HG03097 (cell line): Measurements from ENCODE around the gene PSME2.

ENCODE experiments used
- ATAC-seq: cut with Tn5 transposase; IDR thresholded peaks from one replicate; pipeline ENCODE4 v1.9.1; 2021; ENCODE audit not compliant: unreplicated experiment, low FRiP score

PSME2 gene

DNA sequence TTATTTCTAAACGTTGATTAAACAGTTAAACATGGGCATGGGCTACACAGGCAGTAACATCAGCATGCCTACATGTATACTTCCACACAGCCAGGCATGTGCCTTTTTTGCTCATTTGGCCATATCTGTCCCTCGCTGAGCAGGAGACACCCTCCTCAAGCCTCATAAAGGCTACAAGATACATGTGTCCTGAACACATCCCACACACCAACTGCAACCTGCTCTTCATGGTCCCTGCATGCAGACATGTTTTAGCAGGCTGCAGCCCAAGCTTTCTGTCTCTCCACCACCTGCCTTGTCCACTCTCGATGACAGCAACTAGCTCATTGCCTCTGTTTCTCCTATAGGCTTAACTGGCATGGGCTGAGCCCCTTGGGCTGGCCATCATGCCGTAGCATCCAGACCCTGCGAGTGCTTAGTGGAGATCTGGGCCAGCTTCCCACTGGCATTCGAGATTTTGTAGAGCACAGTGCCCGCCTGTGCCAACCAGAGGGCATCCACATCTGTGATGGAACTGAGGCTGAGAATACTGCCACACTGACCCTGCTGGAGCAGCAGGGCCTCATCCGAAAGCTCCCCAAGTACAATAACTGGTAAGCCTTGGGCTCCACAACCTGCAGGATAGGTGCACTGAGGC is 49.7 kb downstream of the PSME2 start:
- no peak for ATAC-seq

DNA sequence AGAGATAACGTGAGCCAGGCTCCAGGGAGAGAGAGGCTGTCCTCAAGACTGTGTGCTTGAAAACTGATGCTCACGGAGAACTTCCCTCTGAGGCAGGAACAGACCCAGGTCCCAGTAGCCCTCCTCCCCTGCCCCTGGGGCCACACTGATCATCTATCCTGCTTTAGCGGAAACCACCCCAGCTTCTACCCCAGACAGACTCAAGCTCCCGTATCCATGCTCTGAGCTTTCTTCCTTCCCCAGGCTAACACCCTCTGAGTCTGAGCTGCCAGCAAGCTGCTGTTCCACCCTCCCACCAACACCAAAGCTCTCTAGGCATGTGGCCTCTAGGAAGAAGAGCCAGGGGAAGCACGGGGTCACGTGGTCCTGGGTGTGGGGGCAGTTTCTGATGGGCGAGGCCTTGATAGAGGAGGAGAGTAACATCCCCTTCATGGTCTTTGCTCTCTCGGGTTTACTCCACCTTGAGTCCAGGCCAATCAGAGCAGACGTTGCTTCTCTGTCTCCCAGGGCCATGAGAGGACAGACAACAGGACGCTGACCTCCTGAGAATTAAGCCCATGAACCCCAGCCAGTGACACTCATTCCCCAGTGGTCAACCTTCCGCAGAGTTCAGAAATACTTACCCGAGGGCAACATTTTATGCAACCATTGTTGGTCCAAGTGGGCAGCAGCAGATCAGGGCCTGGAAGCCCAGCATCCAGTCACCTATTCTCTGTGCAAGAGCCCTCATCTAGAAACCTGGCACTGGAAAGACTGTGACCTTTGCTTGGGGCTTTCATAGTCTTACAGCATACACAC is 50.9 kb downstream of the PSME2 start:
- peak; percentile 53 for ATAC-seq

DNA sequence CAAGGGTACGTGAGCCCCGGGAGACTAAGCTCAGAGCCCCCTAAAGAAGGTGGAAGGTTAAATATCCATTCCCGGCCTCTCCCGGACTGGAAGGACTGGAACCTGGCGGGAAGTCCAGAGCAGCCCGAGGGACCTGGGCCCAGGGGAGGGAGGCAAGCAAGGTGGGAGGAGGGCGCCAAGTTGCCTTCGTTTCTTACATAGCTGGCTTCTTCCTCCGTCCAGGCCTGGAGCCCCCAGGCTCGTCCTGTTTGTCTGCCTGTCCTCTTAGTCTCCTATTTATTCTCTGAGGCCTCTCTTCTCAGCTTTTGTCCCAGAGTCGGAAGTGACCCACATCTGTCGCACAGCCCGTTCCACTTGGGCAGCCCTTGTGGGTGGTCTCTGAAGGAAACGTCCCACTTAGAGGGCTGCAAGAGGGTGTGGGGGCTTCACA is 51.6 kb downstream of the PSME2 start:
- ATAC-seq = no peak

DNA sequence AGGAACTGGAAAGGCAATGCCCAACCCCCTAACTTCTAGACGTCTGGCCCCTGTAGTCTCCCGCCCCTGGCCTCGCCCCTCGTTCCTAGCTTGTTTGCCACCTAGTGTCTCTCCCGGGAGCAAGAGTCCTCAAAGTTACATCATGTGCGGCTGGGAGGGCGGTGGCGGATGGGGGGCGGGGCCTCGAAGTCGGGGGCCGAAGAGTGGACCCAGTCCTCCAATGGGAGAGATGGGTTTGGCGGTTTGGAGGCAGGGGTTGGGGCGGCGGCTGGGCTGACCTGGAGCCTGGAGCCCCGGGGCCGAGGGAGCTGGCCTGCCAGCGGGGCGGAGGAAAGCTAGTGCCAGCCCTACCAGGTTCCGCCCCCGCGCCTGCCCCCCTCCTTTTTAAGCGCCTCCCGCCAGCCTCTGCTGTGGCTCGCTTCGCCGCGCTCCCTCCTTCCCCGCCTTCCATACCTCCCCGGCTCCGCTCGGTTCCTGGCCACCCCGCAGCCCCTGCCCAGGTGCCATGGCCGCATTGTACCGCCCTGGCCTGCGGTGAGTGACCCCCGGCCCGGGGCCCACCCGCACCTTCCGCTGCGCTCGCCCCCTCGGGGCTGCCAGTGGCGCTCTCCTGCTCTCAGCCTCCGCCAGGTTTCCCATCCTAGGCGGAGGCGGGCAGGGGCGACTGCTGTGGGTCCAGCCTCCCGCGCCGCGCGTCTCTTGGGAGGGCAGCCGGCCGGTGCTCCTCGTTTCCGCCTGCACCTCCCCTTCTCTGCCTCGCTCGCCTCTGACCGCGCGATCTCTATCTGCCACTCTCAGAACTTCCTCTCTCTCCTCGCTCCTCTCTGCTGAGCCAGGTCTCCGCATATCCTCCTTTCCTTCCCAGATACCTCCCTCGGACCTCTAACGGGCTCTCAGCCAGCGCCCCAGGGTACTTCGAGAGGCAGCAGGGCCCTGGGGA is 52.2 kb downstream of the PSME2 start, which contains the start of gene PCK2:
TSS of gene PCK2 (plus strand) at position 411 of the 940 bp plus-strand sequence. CDS start at position 506, 95 bp downstream.
- peak; percentile 41 for ATAC-seq
